Aorta (tissue), 5 donors: ENCODE data around the gene ME3. TPM values are rescaled to one million over a fixed set of nuclear protein-coding genes. Genes with fewer than 3 reads are reported as not detected.

Experiments
- ATAC-seq: fragments of 200-7000 bp; cut with Tn5 transposase; one replicate; pipeline ENCODE4 v1.9.1; 2022; ENCODE audit warnings: moderate library complexity; ENCODE audit not compliant: low FRiP score
- DNase-seq, 2 donors: peaks; one replicate each; pipeline ENCODE4 v3.0.0-alpha.2; 2020
- H3K27ac ChIP-seq, 2 donors: one replicate each; pipeline ENCODE4 v1.5.1; 2013; ENCODE audit warnings: low read length in 2 of 2, mild to moderate bottlenecking in 2 of 2, moderate library complexity in 2 of 2, control low read depth in 1 of 2, inconsistent platforms in 1 of 2, low read depth in 1 of 2
- H3K27me3 ChIP-seq, 2 donors: one replicate each; pipeline ENCODE4 v1.6.1; 2013; ENCODE audit warnings: control low read depth in 1 of 2, low read length in 1 of 2, mild to moderate bottlenecking in 1 of 2, moderate library complexity in 1 of 2; ENCODE audit not compliant: insufficient read depth in 2 of 2, control insufficient read depth in 1 of 2
- H3K36me3 ChIP-seq, 2 donors: one replicate each; pipeline ENCODE4 v1.6.1; 2013; ENCODE audit warnings: control low read depth in 1 of 2, low read length in 1 of 2, mild to moderate bottlenecking in 1 of 2; ENCODE audit not compliant: insufficient read depth in 2 of 2, control insufficient read depth in 1 of 2
- H3K4me1 ChIP-seq, 2 donors: one replicate each; pipeline ENCODE4 v1.6.1; 2013; ENCODE audit warnings: low read length in 2 of 2, control low read depth in 1 of 2, mild to moderate bottlenecking in 1 of 2, moderate library complexity in 1 of 2; ENCODE audit not compliant: insufficient read depth in 2 of 2, control insufficient read depth in 1 of 2
- H3K4me3 ChIP-seq, 2 donors: one replicate each; pipeline ENCODE4 v1.5.1; 2013; ENCODE audit warnings: low read length in 2 of 2, control low read depth in 1 of 2, mild to moderate bottlenecking in 1 of 2
- H3K9me3 ChIP-seq: one replicate; pipeline ENCODE4 v1.6.1; 2013; ENCODE audit warnings: mild to moderate bottlenecking, low read length; ENCODE audit not compliant: control insufficient read depth
- WGBS, 2 donors: extraction: QIAGEN DNeasy Blood & Tissue Kit; methylation state at CpG; one replicate each; pipeline ENCODE4 v1.1.7; 2013; 5-methylcytosine and 5-hydroxymethylcytosine counted together
- intact Hi-C, 2 donors: fragments of 100-400 bp; cut with DNase I; formaldehyde crosslinking; loops; one replicate each; pipeline versions ENCODE4 v1.14.2 to v1.15.0; 2022
- polyA plus RNA-seq, 2 donors: library from polyadenylated mRNA; stranded (reverse); fragments of 200-250 nt; gene quantifications; one replicate each; pipeline ENCODE4 v1.2.3, GENCODE V29; 2013
- total RNA-seq, 2 donors: library from RNA; stranded (reverse); fragmentation: NEBNext Ultra II Directional; extraction: Animal tissue kit (Norgen Biotek cat#: 25700); gene quantifications; one replicate each; pipeline ENCODE4 v1.2.1, GENCODE V29; 2021
- donor health status: healthy with polysubstance abuse.
- donor health status: Bipolar disorder and iron deficiency.
- donor health status: DM: no; HTN: no; CAD: no.
- donor health status: DM: no; HTN: no; CAD: no.
- donor health status: DM: yes; HTN: yes; CAD: no.

Gene ME3
- total and polyA plus RNA-seq, 4 donors, result 9.5 to 41.0 (median 28.6) TPM

- ATAC-seq, result peak; percentile 55
- intact Hi-C loops, result loop anchor here (5.0 kb wide), 2 partner anchors 33 to 62 kb away; no protein-coding TSS in a partner anchor
- no peaks in the 10 kb centered on the region for H3K9me3 ChIP-seq
- H3K4me1 ChIP-seq, result peaks cover 7 to 20% of the 10 kb centered on the region in 2 donors
- H3K27me3 ChIP-seq, result no peaks in the 10 kb centered on the region
- DNase-seq, result no peak
- no peak overlapping the region for H3K4me3 ChIP-seq
- H3K36me3 ChIP-seq, result no peaks in the 10 kb centered on the region
- 62 to 64% methylated on average over 7 of the region's 7 CpGs for WGBS, 2 donors
- peak overlapping the region in 1 of 2 donors; percentile 5 for H3K27ac ChIP-seq
Measured at GRCh38 chr11:86515297-86516094, 156.9 kb downstream of the ME3 start.

GRCh38 chr11:86514453-86514852 is 158.0 kb downstream of the ME3 start:
- 87 to 95% methylated on average over 1 of the region's 1 CpG for WGBS, 2 donors

GRCh38 chr11:86513746-86514373 is 158.6 kb downstream of the ME3 start:
- H3K4me3 ChIP-seq, result no peak overlapping the region
- no peaks in the 10 kb centered on the region for H3K27me3 ChIP-seq
- H3K36me3 ChIP-seq, result no peaks in the 10 kb centered on the region
- DNase-seq, result no peak
- peaks cover 7 to 14% of the 10 kb centered on the region in 2 donors for H3K4me1 ChIP-seq
- ATAC-seq, result no peak
- intact Hi-C loops, result no loop called here
- H3K9me3 ChIP-seq, result no peaks in the 10 kb centered on the region
- H3K27ac ChIP-seq, result no peak overlapping the region
- 81 to 83% methylated on average over 1 of the region's 1 CpG for WGBS, 2 donors

More at GRCh38 chr11:86514453-86514852, 158.0 kb downstream of the ME3 start:
- ATAC-seq, result no peak
- intact Hi-C loops, result no loop called here
- Histone ChIP-seq H3K27ac (no peak overlapping the region), H3K4me3 (no peak overlapping the region), H3K4me1 (peaks cover 7 to 16% of the 10 kb centered on the region in 2 donors), H3K27me3 (no peaks in the 10 kb centered on the region), H3K9me3 (no peaks in the 10 kb centered on the region), H3K36me3 (no peaks in the 10 kb centered on the region)
- DNase-seq, result no peak

- Histone ChIP-seq H3K27ac (no peak overlapping the region), H3K4me3 (no peak overlapping the region), H3K27me3 (no peaks in the 10 kb centered on the region), H3K36me3 (no peaks in the 10 kb centered on the region), H3K9me3 (no peaks in the 10 kb centered on the region), H3K4me1 (peaks cover 7 to 9% of the 10 kb centered on the region in 2 donors)
- intact Hi-C loops, result no loop called here
- ATAC-seq (no peak), DNase-seq (no peak)
- WGBS, 2 donors, result 97% methylated on average over 1 of the region's 1 CpG
Measured at GRCh38 chr11:86513138-86513537, 159.3 kb downstream of the ME3 start.

GRCh38 chr11:86511086-86511551 is 161.3 kb downstream of the ME3 start:
- H3K27ac ChIP-seq, result no peak overlapping the region
- WGBS, 2 donors, result 50 to 51% methylated on average over 3 of the region's 3 CpGs

GRCh38 chr11:86510674-86511073 is 161.7 kb downstream of the ME3 start:
- H3K27ac ChIP-seq, result no peak overlapping the region
- WGBS, 2 donors, result 60 to 75% methylated on average over 3 of the region's 3 CpGs
- DNase-seq, result no peak
- no peak overlapping the region for H3K4me3 ChIP-seq
- H3K36me3 ChIP-seq, result no peaks in the 10 kb centered on the region
- no peaks in the 10 kb centered on the region for H3K9me3 ChIP-seq
- peaks cover 4 to 7% of the 10 kb centered on the region in 2 donors for H3K4me1 ChIP-seq
- intact Hi-C loops, result no loop called here
- no peaks in the 10 kb centered on the region for H3K27me3 ChIP-seq
- no peak for ATAC-seq

More at GRCh38 chr11:86511086-86511551, 161.3 kb downstream of the ME3 start:
- H3K4me3 ChIP-seq, result no peak overlapping the region
- H3K27me3 ChIP-seq, result no peaks in the 10 kb centered on the region
- no peaks in the 10 kb centered on the region for H3K36me3 ChIP-seq
- no peak for ATAC-seq
- DNase-seq, result no peak
- intact Hi-C loops, result no loop called here
- peaks cover 5 to 9% of the 10 kb centered on the region in 2 donors for H3K4me1 ChIP-seq
- H3K9me3 ChIP-seq, result no peaks in the 10 kb centered on the region

- Histone ChIP-seq H3K36me3 (no peaks in the 10 kb centered on the region), H3K4me3 (no peak overlapping the region), H3K9me3 (no peaks in the 10 kb centered on the region), H3K27me3 (no peaks in the 10 kb centered on the region), H3K4me1 (peaks cover 0 to 4% of the 10 kb centered on the region in 2 donors), H3K27ac (no peak overlapping the region)
- WGBS, 2 donors, result 95 to 98% methylated on average over 2 of the region's 2 CpGs
- DNase-seq, result no peak
- intact Hi-C loops, result no loop called here
- no peak for ATAC-seq
Measured at GRCh38 chr11:86510097-86510496, 162.3 kb downstream of the ME3 start.

- intact Hi-C loops, result no loop called here
- Histone ChIP-seq H3K4me3 (no peak overlapping the region), H3K9me3 (no peaks in the 10 kb centered on the region), H3K27ac (no peak overlapping the region), H3K36me3 (no peaks in the 10 kb centered on the region), H3K4me1 (peaks cover 0 to 4% of the 10 kb centered on the region in 2 donors), H3K27me3 (no peaks in the 10 kb centered on the region)
- WGBS, 2 donors, result 0% methylated on average over 2 of the region's 2 CpGs
- DNase-seq (no peak), ATAC-seq (peak; percentile 52)
Measured at GRCh38 chr11:86509588-86509974, 162.8 kb downstream of the ME3 start.
